Pancreas (tissue), 10 donors: ENCODE results near the gene KCNG2. TPM values are rescaled to one million over a fixed set of nuclear protein-coding genes. Genes with fewer than 3 reads are reported as not detected.

Source experiments
- ATAC-seq, 4 donors: fragments of 200-7000 bp; cut with Tn5 transposase; one replicate each; pipeline versions ENCODE4 v1.8.0 to v1.9.1; 2020; ENCODE audit warnings: mild to moderate bottlenecking in 4 of 4, moderate library complexity in 4 of 4
- DNase-seq, 6 donors: peaks; one replicate each; pipeline ENCODE4 v3.0.0-alpha.2; 2020
- FAIRE-seq: peaks from 2 replicates; lab custom pipeline; 2012; peaks lifted over from hg19 to GRCh38; lab: Jason Lieb, UNC
- H3K27ac ChIP-seq, 4 donors: fragments of 200-600 bp; sonication (generic); 1 replicate in 3 of 4; 2 replicates in 1 of 4; pipeline versions ENCODE4 v1.5.0 to v1.8.0; 2020
- H3K27me3 ChIP-seq, 4 donors: fragments of 200-600 bp; one replicate each; pipeline ENCODE4 v1.8.0; 2021
- H3K36me3 ChIP-seq, 3 donors: fragments of 200-600 bp; sonication (generic) in 1 of 3; one replicate each; pipeline versions ENCODE4 v1.5.0 to v1.8.0; 2020 to 2021
- H3K4me1 ChIP-seq, 3 donors: fragments of 200-600 bp; one replicate each; pipeline ENCODE4 v1.8.0; 2021
- H3K4me3 ChIP-seq, 4 donors: fragments of 200-600 bp; sonication (generic) in 2 of 4; one replicate each; pipeline versions ENCODE4 v1.5.0 to v1.8.0; 2020 to 2021
- H3K9me3 ChIP-seq, 4 donors: fragments of 200-600 bp; one replicate each; pipeline ENCODE4 v1.8.0; 2021
- WGBS, 2 donors: extraction: QIAGEN DNeasy Blood & Tissue Kit; methylation state at CpG; one replicate each; pipeline ENCODE4 v1.1.7; 2013; 5-methylcytosine and 5-hydroxymethylcytosine counted together
- intact Hi-C, 3 donors: fragments of 100-400 bp; cut with DNase I; formaldehyde crosslinking; loops; one replicate each; pipeline versions ENCODE4 v1.11.1 to v1.14.2; 2022
- polyA plus RNA-seq, 2 donors: library from polyadenylated mRNA; stranded (reverse); fragments of 200-250 nt; gene quantifications; one replicate each; pipeline ENCODE4 v1.2.3, GENCODE V29; 2013
- total RNA-seq, 6 donors: library from RNA; stranded (reverse); fragmentation: NEBNext Ultra II Directional in 4 of 6; extraction: Animal tissue kit (Norgen Biotek cat#: 25700) in 4 of 6; gene quantifications; one replicate each; pipeline versions ENCODE4 v1.2.1 to v1.2.4, GENCODE V29; 2021 to 2023
- TF ChIP-seq, protein P1 (sequence below), 4 donors: fragments of 200-600 bp; sonication (generic) in 3 of 4; IDR thresholded peaks; one replicate each; pipeline versions ENCODE4 v1.5.0 to v1.8.0; 2021; ENCODE audit warnings: antibody characterized with exemption in 4 of 4
- donor health status: healthy with polysubstance abuse.
- donor health status: DM: no; HTN: no; CAD: no; lungs with moderate emphysema.
- donor health status: DM: no; HTN: no; CAD: no.
- donor health status: control.
- donor health status: control.
- donor health status: Bipolar disorder and iron deficiency.
- donor health status: DM: yes; HTN: yes; CAD: no.
- donor health status: DM: no; HTN: no; CAD: no.
- donor health status: DM: no; HTN: no; CAD: no.
- donor health status: DM: yes; HTN: yes; CAD: no.

Gene KCNG2
- total and polyA plus RNA-seq, 8 donors, result 0.12 to 0.22 (median 0.13) TPM; not detected in 5

DNA sequence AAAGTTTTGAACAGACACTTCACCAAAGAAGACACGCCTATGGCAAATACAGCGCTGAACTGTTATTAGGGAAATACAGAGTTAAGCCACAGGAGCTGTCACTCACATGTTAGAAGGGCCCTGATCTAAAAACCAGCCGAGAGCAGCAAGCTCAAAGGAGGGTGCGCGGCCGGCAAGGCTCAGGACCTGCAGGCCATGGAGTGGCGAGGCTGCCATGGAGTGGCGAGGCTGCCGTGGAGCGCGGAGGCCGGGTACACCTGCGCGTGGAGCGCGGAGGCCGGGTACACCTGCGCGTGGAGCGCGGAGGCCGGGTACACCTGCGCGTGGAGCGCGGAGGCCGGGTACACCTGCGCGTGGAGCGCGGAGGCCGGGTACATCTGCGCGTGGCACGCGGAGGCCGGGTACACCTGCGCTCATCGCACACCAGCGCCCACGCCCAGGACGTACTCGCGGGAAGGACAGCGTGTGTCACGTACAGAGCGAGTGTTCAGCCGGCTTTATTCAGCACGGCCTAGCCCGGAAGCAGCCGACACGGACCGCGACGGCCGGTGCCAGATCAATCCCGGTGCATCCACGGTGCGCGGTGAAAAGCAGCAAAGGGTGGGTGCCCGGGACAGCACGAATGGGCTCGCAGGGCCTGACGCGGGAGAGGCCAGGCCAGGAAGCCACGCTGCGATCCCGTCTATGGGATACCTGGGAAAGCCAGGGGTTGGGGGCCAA, 84.9 kb downstream of the KCNG2 start:
- WGBS, 2 donors, result 94 to 95% methylated on average over 64 to 68 of the region's 68 CpGs
- H3K36me3 ChIP-seq, result no peaks in the 10 kb centered on the region
- intact Hi-C loops, result no loop called here
- no peaks in the 10 kb centered on the region for H3K9me3 ChIP-seq
- ATAC-seq, result no peak
- no peak overlapping the region for H3K4me3 ChIP-seq
- no peaks in the 10 kb centered on the region for H3K27me3 ChIP-seq
- FAIRE-seq, result no peak
- TF ChIP-seq, protein P1, sequence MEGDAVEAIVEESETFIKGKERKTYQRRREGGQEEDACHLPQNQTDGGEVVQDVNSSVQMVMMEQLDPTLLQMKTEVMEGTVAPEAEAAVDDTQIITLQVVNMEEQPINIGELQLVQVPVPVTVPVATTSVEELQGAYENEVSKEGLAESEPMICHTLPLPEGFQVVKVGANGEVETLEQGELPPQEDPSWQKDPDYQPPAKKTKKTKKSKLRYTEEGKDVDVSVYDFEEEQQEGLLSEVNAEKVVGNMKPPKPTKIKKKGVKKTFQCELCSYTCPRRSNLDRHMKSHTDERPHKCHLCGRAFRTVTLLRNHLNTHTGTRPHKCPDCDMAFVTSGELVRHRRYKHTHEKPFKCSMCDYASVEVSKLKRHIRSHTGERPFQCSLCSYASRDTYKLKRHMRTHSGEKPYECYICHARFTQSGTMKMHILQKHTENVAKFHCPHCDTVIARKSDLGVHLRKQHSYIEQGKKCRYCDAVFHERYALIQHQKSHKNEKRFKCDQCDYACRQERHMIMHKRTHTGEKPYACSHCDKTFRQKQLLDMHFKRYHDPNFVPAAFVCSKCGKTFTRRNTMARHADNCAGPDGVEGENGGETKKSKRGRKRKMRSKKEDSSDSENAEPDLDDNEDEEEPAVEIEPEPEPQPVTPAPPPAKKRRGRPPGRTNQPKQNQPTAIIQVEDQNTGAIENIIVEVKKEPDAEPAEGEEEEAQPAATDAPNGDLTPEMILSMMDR (IDR thresholded peaks at IDR 0.05), result no peak
- DNase-seq, result peak in 1 of 6 donors; percentile 46
- no peak overlapping the region for H3K27ac ChIP-seq
- no peaks in the 10 kb centered on the region for H3K4me1 ChIP-seq

DNA sequence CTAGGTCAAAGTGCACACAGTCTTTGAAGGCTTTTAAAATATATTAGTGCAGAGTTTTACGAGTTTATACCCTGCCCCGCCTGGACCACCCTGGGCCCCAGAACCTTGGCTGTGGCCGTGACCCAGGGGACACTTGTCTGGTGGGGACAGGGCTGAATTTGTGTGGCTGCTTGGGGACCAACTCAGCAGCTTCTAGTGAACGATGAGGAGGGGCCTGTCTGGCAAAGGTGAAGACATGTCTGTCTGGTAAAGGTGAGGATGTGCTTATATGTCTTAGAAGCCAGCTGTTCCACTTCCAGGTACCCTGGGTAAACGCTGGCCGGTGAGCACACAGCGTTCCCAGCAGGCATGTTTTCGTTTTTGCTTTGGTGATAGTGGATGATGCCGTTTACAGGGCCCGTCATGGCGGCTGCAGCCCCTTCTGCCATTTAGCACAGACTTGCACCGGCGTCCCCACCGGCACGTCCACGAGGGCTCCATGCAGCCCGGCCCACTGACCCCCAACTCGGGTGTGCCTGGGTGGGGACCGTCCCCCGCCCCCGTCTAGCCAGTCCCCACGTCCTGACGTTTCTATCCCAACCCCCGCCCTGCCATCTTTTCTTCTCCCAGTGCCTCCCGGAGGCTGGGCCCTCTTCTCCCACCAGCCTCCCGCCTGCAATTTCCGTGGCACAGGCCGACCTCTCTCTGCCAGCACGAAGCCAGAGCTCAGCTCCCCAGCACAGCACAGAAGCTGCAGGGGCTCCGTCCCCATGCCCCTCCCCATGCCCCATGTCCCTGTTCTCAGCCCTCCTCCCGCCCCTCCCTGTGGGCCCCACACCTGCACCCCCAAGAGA, 85.9 kb downstream of the KCNG2 start:
- WGBS, 2 donors, result 83 to 90% methylated on average over 31 of the region's 31 CpGs
- DNase-seq (peak in 1 of 6 donors; percentile 35), FAIRE-seq (no peak), ATAC-seq (no peak)
- no peak overlapping the region for H3K4me3 ChIP-seq
- no peaks in the 10 kb centered on the region for H3K27me3 ChIP-seq
- TF ChIP-seq, protein P1 (IDR thresholded peaks at IDR 0.05), result no peak
- H3K36me3 ChIP-seq, result no peaks in the 10 kb centered on the region
- intact Hi-C loops, result no loop called here
- no peaks in the 10 kb centered on the region for H3K4me1 ChIP-seq
- no peaks in the 10 kb centered on the region for H3K9me3 ChIP-seq
- H3K27ac ChIP-seq, result no peak overlapping the region

DNA sequence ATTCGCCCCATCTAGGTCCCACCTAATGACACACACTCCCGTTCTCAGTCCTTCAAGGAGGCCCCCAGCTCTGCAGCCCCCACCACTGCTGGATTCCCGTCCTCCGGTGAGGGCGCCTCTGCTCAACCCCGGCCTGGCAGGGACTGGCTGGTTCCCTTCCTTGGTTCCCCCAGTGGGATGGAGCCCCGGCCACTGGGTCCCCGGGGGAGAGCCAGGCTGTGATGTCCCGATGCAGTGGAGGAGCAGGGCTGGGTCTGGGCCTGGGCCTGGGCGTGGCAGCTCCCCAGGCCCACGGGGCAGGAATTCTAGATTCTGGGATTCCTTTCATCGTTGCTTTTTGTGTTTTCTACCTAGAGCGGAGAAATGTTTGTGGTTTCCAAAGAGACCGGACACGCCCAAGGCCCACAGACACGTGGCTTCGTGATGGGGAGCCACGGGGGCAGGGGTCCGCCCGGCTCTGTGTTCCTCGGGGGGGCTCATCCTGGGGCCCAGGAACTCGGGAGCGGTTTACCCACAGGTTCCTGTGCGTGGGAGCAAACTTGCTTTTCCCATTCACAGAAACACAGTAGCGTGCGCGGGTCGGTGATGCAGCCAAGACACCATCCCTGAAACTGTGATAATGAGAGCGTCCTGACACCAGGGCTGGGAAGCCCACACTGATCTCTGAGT, 86.7 kb downstream of the KCNG2 start:
- Histone ChIP-seq H3K36me3 (no peaks in the 10 kb centered on the region), H3K4me3 (no peak overlapping the region), H3K9me3 (no peaks in the 10 kb centered on the region), H3K27me3 (no peaks in the 10 kb centered on the region), H3K27ac (no peak overlapping the region), H3K4me1 (no peaks in the 10 kb centered on the region)
- TF ChIP-seq, protein P1 (IDR thresholded peaks at IDR 0.05), result no peak
- 80 to 82% methylated on average over 28 to 29 of the region's 29 CpGs for WGBS, 2 donors
- intact Hi-C loops, result no loop called here
- ATAC-seq (no peak), DNase-seq (peak in 1 of 6 donors; percentile 40), FAIRE-seq (no peak)

DNA sequence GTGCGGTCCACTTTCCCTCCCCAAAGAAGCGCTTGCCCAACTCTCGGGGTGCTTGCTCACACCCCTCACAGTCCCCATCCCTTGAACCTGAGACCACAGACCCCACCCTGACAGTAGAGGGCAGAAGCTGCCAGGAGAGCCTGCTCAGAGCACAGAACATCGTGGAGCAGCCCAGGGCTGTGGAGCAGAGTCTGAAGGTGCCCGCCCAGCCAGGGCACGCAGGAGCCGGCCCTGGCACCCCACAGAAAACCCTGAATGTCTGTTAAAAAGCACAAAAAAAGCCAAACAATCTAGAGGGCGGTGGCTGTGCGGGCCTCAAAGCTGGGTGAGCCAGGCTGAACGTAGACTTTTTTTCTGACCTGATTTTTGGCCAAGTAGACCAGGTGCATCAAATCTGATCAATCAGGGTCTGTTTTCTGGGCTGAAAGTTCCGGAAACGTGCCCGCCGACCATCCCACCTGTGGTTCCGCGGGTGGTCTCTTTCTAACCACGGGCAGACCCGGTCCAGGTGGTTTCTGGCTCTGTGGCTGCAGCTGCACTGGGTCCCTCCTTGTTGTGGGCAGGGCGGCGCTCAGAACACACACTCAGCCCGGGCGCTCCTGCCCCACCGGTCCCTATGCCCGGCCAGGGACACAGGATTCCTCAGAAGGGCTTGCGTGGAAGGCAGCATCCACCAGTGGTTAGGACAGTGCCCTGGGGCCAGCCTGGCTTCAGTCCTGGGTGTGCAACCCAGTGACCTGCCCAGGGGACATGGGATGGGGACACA, 87.4 kb downstream of the KCNG2 start:
- no peak for ATAC-seq
- H3K4me1 ChIP-seq, result no peaks in the 10 kb centered on the region
- 80 to 88% methylated on average over 25 of the region's 25 CpGs for WGBS, 2 donors
- DNase-seq, result peak in 2 of 6 donors; percentile 22 to 55
- H3K4me3 ChIP-seq, result no peak overlapping the region
- H3K27ac ChIP-seq, result no peak overlapping the region
- H3K36me3 ChIP-seq, result no peaks in the 10 kb centered on the region
- H3K9me3 ChIP-seq, result no peaks in the 10 kb centered on the region
- FAIRE-seq, result no peak
- TF ChIP-seq, protein P1 (IDR thresholded peaks at IDR 0.05), result no peak
- intact Hi-C loops, result no loop called here
- H3K27me3 ChIP-seq, result no peaks in the 10 kb centered on the region
